WTC11 (cell line): ENCODE data around the gene SLC25A51. TPM values are rescaled to one million over a fixed set of nuclear protein-coding genes. Genes with fewer than 3 reads are reported as not detected.
A peak's percentile ranks its signal among the peaks of the same experiment; 100 is the strongest.

Source experiments
- ATAC-seq: fragments of 200-7000 bp; cut with Tn5 transposase; 2 replicates; pipeline ENCODE4 v1.10.0; 2021; ENCODE audit warnings: mild to moderate bottlenecking, moderate library complexity
- CTCF ChIA-PET: fragments of 300-600 bp; sonication (Branson Sonifier 250); formaldehyde crosslinking; loops from one replicate; lab custom pipeline; 2021; ENCODE audit warnings: antibody characterized with exemption; lab: Charles Lee
- POLR2A ChIA-PET: fragments of 350-600 bp; sonication (Branson Sonifier 250); formaldehyde crosslinking; loops from one replicate; lab custom pipeline; 2021; ENCODE audit warnings: antibody characterized with exemption; lab: Charles Lee
- DNase-seq: peaks from one replicate; pipeline ENCODE4 v3.0.0; 2021; ENCODE audit warnings: low spot score
- H3K27ac Mint-ChIP-seq: 2 replicates; pipeline ENCODE4 v1.8.0; 2021; ENCODE audit warnings: mixed read lengths
- H3K27me3 Mint-ChIP-seq: 2 replicates; pipeline ENCODE4 v1.8.0; 2021; ENCODE audit warnings: low read depth, mild to moderate bottlenecking, moderate library complexity, mixed read lengths
- H3K36me3 Mint-ChIP-seq: 2 replicates; pipeline ENCODE4 v1.8.0; 2021; ENCODE audit warnings: mixed read lengths
- H3K4me1 Mint-ChIP-seq: 2 replicates; pipeline ENCODE4 v1.8.0; 2022; ENCODE audit warnings: mixed read lengths
- H3K4me3 Mint-ChIP-seq: 2 replicates; pipeline ENCODE4 v1.8.0; 2021; ENCODE audit warnings: mild to moderate bottlenecking, moderate library complexity, mixed read lengths
- H3K9me3 Mint-ChIP-seq: 2 replicates; pipeline ENCODE4 v1.8.0; 2021; ENCODE audit warnings: mixed read lengths
- GABPB1 ChIP-seq: sonication (generic); formaldehyde crosslinking; IDR thresholded peaks from 2 replicates; pipeline ENCODE4 v1.8.1; 2023; ENCODE audit warnings: mild to moderate bottlenecking, missing genetic modification reagents
- IRF2 ChIP-seq: sonication (generic); formaldehyde crosslinking; IDR thresholded peaks from 2 replicates; pipeline ENCODE4 v1.8.0; 2022; ENCODE audit warnings: low read depth, missing genetic modification reagents, borderline replicate concordance
- JAZF1 ChIP-seq: fragments of 250-450 bp; sonication (Bioruptor Pico); IDR thresholded peaks from 2 replicates; pipeline ENCODE4 v1.9.0; 2021; ENCODE audit warnings: moderate library complexity, mild to moderate bottlenecking, inconsistent platforms
- KAT7 ChIP-seq: sonication (generic); formaldehyde crosslinking; IDR thresholded peaks from 2 replicates; pipeline ENCODE4 v1.8.1; 2023; ENCODE audit warnings: missing genetic modification reagents, mild to moderate bottlenecking, borderline replicate concordance
- MAX ChIP-seq: sonication (generic); formaldehyde crosslinking; IDR thresholded peaks from 2 replicates; pipeline ENCODE4 v1.8.0; 2022; ENCODE audit warnings: mild to moderate bottlenecking, missing genetic modification reagents
- NR2C2 ChIP-seq: sonication (generic); formaldehyde crosslinking; IDR thresholded peaks from 2 replicates; pipeline ENCODE4 v1.8.0; 2022; ENCODE audit warnings: mild to moderate bottlenecking, missing genetic modification reagents
- PRRX2 ChIP-seq: fragments of 250-450 bp; sonication (Bioruptor Pico); IDR thresholded peaks from 2 replicates; pipeline ENCODE4 v1.8.0; 2021; ENCODE audit warnings: mild to moderate bottlenecking
- RORB ChIP-seq: fragments of 250-450 bp; sonication (Bioruptor Pico); IDR thresholded peaks from 2 replicates; pipeline ENCODE4 v1.9.0; 2021; ENCODE audit warnings: mild to moderate bottlenecking
- SP1 ChIP-seq: sonication (generic); formaldehyde crosslinking; conservative IDR thresholded peaks from 2 replicates; pipeline ENCODE4 v1.8.1; 2022; ENCODE audit warnings: missing genetic modification reagents
- ZNF219 ChIP-seq: sonication (generic); formaldehyde crosslinking; IDR thresholded peaks from 2 replicates; pipeline ENCODE4 v1.8.0; 2023; ENCODE audit warnings: missing genetic modification reagents, mild to moderate bottlenecking, borderline replicate concordance
- ZNF281 ChIP-seq: sonication (generic); formaldehyde crosslinking; IDR thresholded peaks from 2 replicates; pipeline ENCODE4 v1.8.0; 2023; ENCODE audit warnings: mild to moderate bottlenecking, missing genetic modification reagents
- total RNA-seq: library from RNA; stranded (reverse); gene quantifications from 3 replicates; pipeline ENCODE4 v1.2.3, GENCODE V29; 2021
- TF ChIP-seq, protein P1 (sequence below): sonication (generic); formaldehyde crosslinking; IDR thresholded peaks from 2 replicates; pipeline ENCODE4 v1.8.0; 2022; ENCODE audit warnings: missing genetic modification reagents
- TF ChIP-seq, protein P2 (sequence below): sonication (generic); formaldehyde crosslinking; IDR thresholded peaks from 2 replicates; pipeline ENCODE4 v1.8.1; 2022; ENCODE audit warnings: low read depth, mild to moderate bottlenecking, moderate library complexity, missing genetic modification reagents, borderline replicate concordance

Gene SLC25A51
- total RNA-seq, 1 experiment from 2014 or later, result 15.4 TPM

GRCh38 chr9:37908698-37909186, 4.8 kb upstream of the SLC25A51 start:
- TF ChIP-seq JAZF1 (CRISPR knock-in tag) (no peak), IRF2 (CRISPR knock-in tag) (no peak), GABPB1 (CRISPR knock-in tag) (peak; percentile 82)
- TF ChIP-seq, protein P1, sequence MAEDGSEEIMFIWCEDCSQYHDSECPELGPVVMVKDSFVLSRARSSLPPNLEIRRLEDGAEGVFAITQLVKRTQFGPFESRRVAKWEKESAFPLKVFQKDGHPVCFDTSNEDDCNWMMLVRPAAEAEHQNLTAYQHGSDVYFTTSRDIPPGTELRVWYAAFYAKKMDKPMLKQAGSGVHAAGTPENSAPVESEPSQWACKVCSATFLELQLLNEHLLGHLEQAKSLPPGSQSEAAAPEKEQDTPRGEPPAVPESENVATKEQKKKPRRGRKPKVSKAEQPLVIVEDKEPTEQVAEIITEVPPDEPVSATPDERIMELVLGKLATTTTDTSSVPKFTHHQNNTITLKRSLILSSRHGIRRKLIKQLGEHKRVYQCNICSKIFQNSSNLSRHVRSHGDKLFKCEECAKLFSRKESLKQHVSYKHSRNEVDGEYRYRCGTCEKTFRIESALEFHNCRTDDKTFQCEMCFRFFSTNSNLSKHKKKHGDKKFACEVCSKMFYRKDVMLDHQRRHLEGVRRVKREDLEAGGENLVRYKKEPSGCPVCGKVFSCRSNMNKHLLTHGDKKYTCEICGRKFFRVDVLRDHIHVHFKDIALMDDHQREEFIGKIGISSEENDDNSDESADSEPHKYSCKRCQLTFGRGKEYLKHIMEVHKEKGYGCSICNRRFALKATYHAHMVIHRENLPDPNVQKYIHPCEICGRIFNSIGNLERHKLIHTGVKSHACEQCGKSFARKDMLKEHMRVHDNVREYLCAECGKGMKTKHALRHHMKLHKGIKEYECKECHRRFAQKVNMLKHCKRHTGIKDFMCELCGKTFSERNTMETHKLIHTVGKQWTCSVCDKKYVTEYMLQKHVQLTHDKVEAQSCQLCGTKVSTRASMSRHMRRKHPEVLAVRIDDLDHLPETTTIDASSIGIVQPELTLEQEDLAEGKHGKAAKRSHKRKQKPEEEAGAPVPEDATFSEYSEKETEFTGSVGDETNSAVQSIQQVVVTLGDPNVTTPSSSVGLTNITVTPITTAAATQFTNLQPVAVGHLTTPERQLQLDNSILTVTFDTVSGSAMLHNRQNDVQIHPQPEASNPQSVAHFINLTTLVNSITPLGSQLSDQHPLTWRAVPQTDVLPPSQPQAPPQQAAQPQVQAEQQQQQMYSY, result no peak
- TF ChIP-seq, all 79 proteins: peak for 1
- POLR2A ChIA-PET, result no interaction called here
- CTCF ChIA-PET, result interaction anchor here (1.3 kb wide), 1 partner anchor 179 kb away, joined by 4 read pairs; no protein-coding TSS in a partner anchor
- H3K36me3 Mint-ChIP-seq, result no peaks in the 10 kb centered on the region
- no peak overlapping the region for H3K27ac Mint-ChIP-seq
- ATAC-seq (no peak), DNase-seq (no peak)
- peaks cover 13% of the 10 kb centered on the region for H3K4me1 Mint-ChIP-seq
- peaks cover 8% of the 10 kb centered on the region; the same call in 1 of the 2 replicates for H3K27me3 Mint-ChIP-seq
- H3K9me3 Mint-ChIP-seq, result no peaks in the 10 kb centered on the region
- no peak overlapping the region for H3K4me3 Mint-ChIP-seq

- POLR2A ChIA-PET, result no interaction called here
- TF ChIP-seq MAX (CRISPR knock-in tag) (no peak), ZNF219 (no peak)
- TF ChIP-seq, protein P1, result no peak
Measured at GRCh38 chr9:37908283-37908682, 4.4 kb upstream of the SLC25A51 start.

DNA sequence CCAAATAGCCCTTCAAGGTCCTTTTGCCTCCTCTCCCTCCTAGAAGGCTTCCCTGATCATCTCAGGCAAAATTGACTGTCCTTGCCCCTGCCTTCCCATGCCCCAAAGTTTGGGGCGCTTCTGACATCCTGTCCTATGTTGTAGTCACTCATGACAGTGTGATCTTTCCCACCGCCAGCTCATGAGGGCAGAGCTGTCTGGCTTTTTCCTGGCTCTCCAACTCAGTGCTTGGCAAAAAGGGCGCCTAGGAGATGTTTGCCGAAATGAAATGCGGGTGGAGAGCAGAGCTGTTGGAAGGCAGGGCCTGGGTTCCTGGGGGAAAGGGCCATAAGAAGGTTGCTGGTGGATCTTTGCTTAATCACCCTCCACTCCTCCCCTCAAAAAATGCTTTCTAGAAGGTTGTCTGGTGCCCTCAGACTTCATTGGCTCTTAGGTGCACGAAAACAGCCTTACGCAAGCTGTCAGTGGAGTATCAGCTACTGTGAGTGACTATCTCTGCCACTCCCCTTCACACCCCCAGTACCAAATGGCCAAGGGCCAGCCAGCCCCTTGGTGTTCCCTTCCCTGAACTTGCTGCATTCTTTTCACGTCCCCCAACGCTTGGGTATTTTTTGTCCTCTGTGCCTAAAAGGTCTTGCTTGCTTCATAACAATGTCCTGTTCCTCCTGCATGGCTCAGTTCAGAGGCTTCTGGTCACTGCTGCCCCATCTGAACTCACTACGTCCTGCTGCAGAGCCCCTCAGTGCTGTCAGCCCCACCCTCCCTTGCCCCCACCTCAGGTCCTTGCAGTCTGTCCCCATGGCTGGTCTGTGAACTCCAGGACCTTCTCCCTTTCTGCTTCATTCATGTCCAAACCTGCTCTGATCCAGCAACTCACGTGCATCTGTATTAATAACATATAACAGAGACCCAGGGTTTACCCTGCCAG, 2.6 kb upstream of the SLC25A51 start:
- no peak for DNase-seq
- H3K4me1 Mint-ChIP-seq, result peaks cover 18% of the 10 kb centered on the region
- H3K36me3 Mint-ChIP-seq, result no peaks in the 10 kb centered on the region

More at GRCh38 chr9:37908283-37908682, 4.4 kb upstream of the SLC25A51 start:
- Mint-ChIP-seq H3K9me3 (no peaks in the 10 kb centered on the region), H3K4me3 (no peak overlapping the region), H3K27ac (no peak overlapping the region), H3K4me1 (peaks cover 10% of the 10 kb centered on the region), H3K36me3 (no peaks in the 10 kb centered on the region), H3K27me3 (peaks cover 8% of the 10 kb centered on the region; the same call in 1 of the 2 replicates)
- ATAC-seq, result no peak
- no peak for DNase-seq
- CTCF ChIA-PET, result interaction anchor here (0.6 to 0.7 kb wide), 2 partner anchors 354 to 426 kb away, joined by 3 read pairs; no protein-coding TSS in a partner anchor

More for the DNA sequence above, 2.6 kb upstream of the SLC25A51 start:
- POLR2A ChIA-PET, result no interaction called here
- ATAC-seq, result no peak
- Mint-ChIP-seq H3K27ac (no peak overlapping the region), H3K9me3 (no peaks in the 10 kb centered on the region), H3K4me3 (peak overlapping the region; percentile 17; the same call in 1 of the 2 replicates), H3K27me3 (peaks cover 8% of the 10 kb centered on the region; the same call in 1 of the 2 replicates)
- TF ChIP-seq NR2C2 (no peak), GABPB1 (CRISPR knock-in tag) (no peak), PRRX2 (CRISPR knock-in tag) (no peak), JAZF1 (CRISPR knock-in tag) (no peak), RORB (CRISPR knock-in tag) (no peak), SP1 (CRISPR knock-in tag) (no peak), KAT7 (CRISPR knock-in tag) (no peak), ZNF281 (CRISPR knock-in tag) (no peak)
- TF ChIP-seq, protein P2, sequence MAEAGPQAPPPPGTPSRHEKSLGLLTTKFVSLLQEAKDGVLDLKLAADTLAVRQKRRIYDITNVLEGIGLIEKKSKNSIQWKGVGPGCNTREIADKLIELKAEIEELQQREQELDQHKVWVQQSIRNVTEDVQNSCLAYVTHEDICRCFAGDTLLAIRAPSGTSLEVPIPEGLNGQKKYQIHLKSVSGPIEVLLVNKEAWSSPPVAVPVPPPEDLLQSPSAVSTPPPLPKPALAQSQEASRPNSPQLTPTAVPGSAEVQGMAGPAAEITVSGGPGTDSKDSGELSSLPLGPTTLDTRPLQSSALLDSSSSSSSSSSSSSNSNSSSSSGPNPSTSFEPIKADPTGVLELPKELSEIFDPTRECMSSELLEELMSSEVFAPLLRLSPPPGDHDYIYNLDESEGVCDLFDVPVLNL (CRISPR knock-in tag), result no peak
- CTCF ChIA-PET, result no interaction called here
